HepG2 (cell line): ENCODE measurements around the gene ZMIZ1. TPM values are rescaled to one million over a fixed set of nuclear protein-coding genes. Genes with fewer than 3 reads are reported as not detected.

ENCODE experiments used
- ATAC-seq: fragments of 200-7000 bp; cut with Tn5 transposase; 3 replicates; pipeline ENCODE4 v1.9.1; 2020; ENCODE audit warnings: mild to moderate bottlenecking, moderate library complexity
- BruUV-seq: library from RNA; stranded (reverse); fragments of 400-500 nt; replicated peaks from 2 replicates; lab custom pipeline; 2021; lab: Mats Ljungman, UMichigan
- CTCF ChIA-PET: fragments of 300-600 bp; formaldehyde crosslinking; extraction: SDS; loops from one replicate; lab custom pipeline; 2021; ENCODE audit warnings: low total read pairs, inconsistent platforms, low intra/inter-chr PET ratio; lab: Yijun Ruan, JAX
- POLR2A ChIA-PET: fragments of 350-600 bp; sonication (Branson Sonifier 250); formaldehyde crosslinking; loops from one replicate; lab custom pipeline; 2020; ENCODE audit warnings: antibody characterized with exemption, inconsistent platforms; lab: Yijun Ruan, JAX
- DNase-seq: peaks from one replicate; pipeline ENCODE4 v3.0.0-alpha.2; 2015; ENCODE audit warnings: low spot score
- FAIRE-seq: peaks from 3 replicates; lab custom pipeline; 2011; peaks lifted over from hg19 to GRCh38; lab: Jason Lieb, UNC
- H2AFZ ChIP-seq: one replicate; pipeline ENCODE4 v1.6.1; 2011; ENCODE audit warnings: low read length, inconsistent platforms
- H3K27ac ChIP-seq: fragments of 300-600 bp; 3 replicates; pipeline ENCODE4 v1.8.0; 2011; ENCODE audit warnings: mixed run types, mild to moderate bottlenecking, mixed read lengths, low read length, inconsistent platforms; ENCODE audit not compliant: insufficient read depth; ENCODE audit errors: extremely low read length
- H3K27me3 ChIP-seq, 2 experiments: fragments of 200-600 bp in 1 of 2; 2 replicates in 1 of 2; 3 replicates in 1 of 2; pipeline versions ENCODE4 v1.6.0 to v1.8.0; 2011; ENCODE audit warnings: low read length in 2 of 2, mild to moderate bottlenecking in 2 of 2, moderate library complexity in 2 of 2, inconsistent platforms in 1 of 2; ENCODE audit not compliant: insufficient read depth in 2 of 2, control insufficient read depth in 1 of 2
- H3K36me3 ChIP-seq, 2 experiments: fragments of 200-600 bp in 1 of 2; replicated peaks in 1 of 2; 2 replicates in 1 of 2; 3 replicates in 1 of 2; pipeline versions ENCODE4 v1.5.1 to v1.8.0; 2011; ENCODE audit warnings: low read length in 2 of 2, inconsistent platforms in 1 of 2; ENCODE audit not compliant: insufficient read depth in 2 of 2, control insufficient read depth in 1 of 2
- H3K4me1 ChIP-seq: 2 replicates; pipeline ENCODE4 v1.5.1; 2012; ENCODE audit warnings: low read length, inconsistent platforms; ENCODE audit not compliant: insufficient read depth
- H3K4me2 ChIP-seq: 2 replicates; pipeline ENCODE4 v1.6.0; 2011; ENCODE audit warnings: low read depth, low read length, inconsistent platforms
- H3K4me3 ChIP-seq, 3 experiments: fragments of 200-600 bp in 1 of 3; sonication (generic), shearing (Covaris generic) in 1 of 3; replicated peaks in 1 of 3; 2 replicates each; pipeline ENCODE4 v1.5.1; 2011 to 2016; ENCODE audit warnings: low read length in 3 of 3, inconsistent platforms in 2 of 3, low read depth in 2 of 3, mild to moderate bottlenecking in 2 of 3, control low read depth in 1 of 3, mixed read lengths in 1 of 3; ENCODE audit not compliant: insufficient read depth in 1 of 3
- H3K79me2 ChIP-seq: one replicate; pipeline ENCODE4 v1.6.1; 2011; ENCODE audit warnings: low read length, inconsistent platforms; ENCODE audit not compliant: insufficient read depth
- H3K9ac ChIP-seq: 2 replicates; pipeline ENCODE4 v1.6.0; 2011; ENCODE audit warnings: mild to moderate bottlenecking, low read depth, low read length, inconsistent platforms; ENCODE audit not compliant: insufficient read depth
- H3K9me3 ChIP-seq: 2 replicates; pipeline ENCODE4 v1.5.1; 2012; ENCODE audit warnings: mild to moderate bottlenecking, low read length
- H4K20me1 ChIP-seq: 2 replicates; pipeline ENCODE4 v1.6.0; 2011; ENCODE audit warnings: inconsistent platforms, mild to moderate bottlenecking, low read length, moderate library complexity; ENCODE audit not compliant: insufficient read depth
- ATF7 ChIP-seq, 2 experiments: fragments of 450-650 bp in 1 of 2; sonication (generic) in 1 of 2; formaldehyde crosslinking in 1 of 2; IDR thresholded peaks; 2 replicates each; pipeline versions ENCODE4 v1.4.0 to v1.6.1; 2016 to 2020; ENCODE audit warnings: antibody characterized with exemption in 1 of 2, mild to moderate bottlenecking in 1 of 2, missing genetic modification reagents in 1 of 2
- CREB1 ChIP-seq, 2 experiments: fragments of 450-650 bp in 1 of 2; IDR thresholded peaks; 2 replicates each; pipeline ENCODE4 v1.6.1; 2016 to 2017; ENCODE audit warnings: control low read depth in 1 of 2, mild to moderate bottlenecking in 1 of 2, missing compliant biosample characterization in 1 of 2, missing genetic modification characterization in 1 of 2
- MAFK ChIP-seq, 2 experiments: IDR thresholded peaks in 1 of 2; conservative IDR thresholded peaks in 1 of 2; 2 replicates each; pipeline ENCODE4 v1.6.1; 2011; ENCODE audit warnings: improper control_type of control experiment in 2 of 2, low read length in 2 of 2
- MBD4 ChIP-seq: IDR thresholded peaks from 2 replicates; pipeline ENCODE4 v1.6.1; 2012; ENCODE audit warnings: low read length, inconsistent platforms, borderline replicate concordance
- MEIS2 ChIP-seq: sonication (generic); formaldehyde crosslinking; IDR thresholded peaks from 2 replicates; pipeline ENCODE4 v1.9.0; 2021; ENCODE audit warnings: mild to moderate bottlenecking, missing genetic modification reagents
- POLR2AphosphoS2 ChIP-seq: IDR thresholded peaks from 2 replicates; pipeline ENCODE4 v1.6.1; 2011; ENCODE audit warnings: low read depth, low read length, improper control_type of control experiment
- WGBS: methylation state at CpG from one replicate; pipeline ENCODE4 v1.1.6; 2017; ENCODE audit warnings: low lambda C conversion rate; 5-methylcytosine and 5-hydroxymethylcytosine counted together
- in situ Hi-C: cut with HindIII; loops from 2 replicates; pipeline ENCODE4 v1.10.0; 2017; ENCODE audit warnings: low pct_unique_long_range_greater_than_20kb; ENCODE audit not compliant: extremely low pct_ligation_motif_present
- intact Hi-C: fragments of 100-400 bp; cut with micrococcal nuclease; formaldehyde crosslinking; loops from one replicate; pipeline ENCODE4 v1.10.0; 2022; ENCODE audit not compliant: unreplicated experiment
- polyA plus RNA-seq, 8 experiments: library from polyadenylated mRNA; depleted of rRNA in 3 of 8; stranded (reverse) in 7 of 8; unstranded in 1 of 8; fragments of >200 nt; fragmentation: Illumina TruSeq in 4 of 8; extraction: Trizol in 4 of 8; gene quantifications; 2 replicates each; pipeline versions ENCODE4 v1.2.1 to v1.2.3, GENCODE V29; 2011 to 2016; ENCODE audit warnings: low read depth in 4 of 8, missing spikeins in 1 of 8, mixed read lengths in 1 of 8; ENCODE audit not compliant: insufficient read depth in 1 of 8
- total RNA-seq, 5 experiments: library from RNA; depleted of rRNA; stranded (reverse); fragments of >200 nt; fragmentation: Illumina TruSeq; extraction: Trizol; gene quantifications; 2 replicates each; pipeline ENCODE4 v1.2.3, GENCODE V29; 2016; ENCODE audit warnings: low read depth in 1 of 5

Gene ZMIZ1
- total and polyA plus RNA-seq, 2 of the 13 experiments (the other 11 are each of a cell fraction or from before 2014, with no cell fraction given) = 5.3 to 10.2 TPM

- CTCF ChIA-PET = no interaction called here
- ATAC-seq = no peak
- Histone ChIP-seq H3K79me2 (peaks cover 6% of the 10 kb centered on the region), H2AFZ (no peak overlapping the region), H3K27me3 (no peaks in the 10 kb centered on the region), H3K4me2 (no peak overlapping the region), H3K4me1 (peaks cover 67% of the 10 kb centered on the region)
- in situ Hi-C loops = no loop called here
- FAIRE-seq = no peak
- TF ChIP-seq MAFK (conservative IDR thresholded peaks at IDR 0.05 in 1 of 2, IDR thresholded peaks at IDR 0.05 in 1 of 2; ENCODE audit: low read length in 2 of 2) (0 out of 4 replicates have a peak, but pooled peaks have one; percentile 5 to 13), MBD4 (no peak)
- TF ChIP-seq, all 625 proteins: peak for 1
- DNase-seq = no peak
- H3K4me3 ChIP-seq = no peak overlapping the region
- POLR2A ChIA-PET = interaction anchor here (7.8 kb wide), 1 partner anchor 7 kb away, joined by 134 read pairs; no protein-coding TSS in a partner anchor
- H3K9ac ChIP-seq = no peak overlapping the region
- intact Hi-C loops = loop anchor here (10.0 kb wide), 1 partner anchor 48 kb away; no protein-coding TSS in a partner anchor
- H3K9me3 ChIP-seq = no peaks in the 10 kb centered on the region
- H3K36me3 ChIP-seq = no peaks in the 10 kb centered on the region
- WGBS = 93% methylated on average over 10 of the region's 10 CpGs
- no TSS peak for BruUV-seq
- H3K27ac ChIP-seq = no peak overlapping the region
- H4K20me1 ChIP-seq = peaks cover under 1% of the 10 kb centered on the region; the same call in 1 of the 2 replicates
Measured at GRCh38 chr10:79342811-79343561, 274.2 kb downstream of the ZMIZ1 start.

GRCh38 chr10:79344502-79345195 is 275.9 kb downstream of the ZMIZ1 start:
- FAIRE-seq (no peak), ATAC-seq (no peak), DNase-seq (no peak)
- Histone ChIP-seq H3K27ac (no peak overlapping the region), H3K4me1 (peaks cover 69% of the 10 kb centered on the region), H3K4me3 (no peak overlapping the region), H3K36me3 (peaks cover 6 to 10% of the 10 kb centered on the region in 2 experiments), H3K79me2 (peaks cover 23% of the 10 kb centered on the region), H3K4me2 (no peak overlapping the region), H4K20me1 (peaks cover 17% of the 10 kb centered on the region), H3K27me3 (no peaks in the 10 kb centered on the region), H3K9me3 (no peaks in the 10 kb centered on the region), H3K9ac (no peak overlapping the region), H2AFZ (no peak overlapping the region)
- 81% methylated on average over 3 of the region's 3 CpGs for WGBS
- ChIA-PET CTCF (no interaction called here), POLR2A (interaction anchor here (0.9 to 7.8 kb wide), 2 partner anchors 9 to 13 kb away, joined by 5 to 134 read pairs; no protein-coding TSS in a partner anchor)
- intact Hi-C loops = loop anchor here (10.0 kb wide), 1 partner anchor 50 kb away; no protein-coding TSS in a partner anchor
- BruUV-seq = no TSS peak
- in situ Hi-C loops = no loop called here
- TF ChIP-seq ATF7 (IDR thresholded peaks at IDR 0.05) (peak; percentile 88), ATF7 (CRISPR knock-in tag; IDR thresholded peaks at IDR 0.05) (no peak), CREB1 (IDR thresholded peaks at IDR 0.05) (peak; percentile 56), CREB1 (CRISPR knock-in tag; IDR thresholded peaks at IDR 0.05) (no peak), MEIS2 (no peak), POLR2AphosphoS2 (no peak)
